ENCODE data around the gene SPATA46.

Gene SPATA46

DNA sequence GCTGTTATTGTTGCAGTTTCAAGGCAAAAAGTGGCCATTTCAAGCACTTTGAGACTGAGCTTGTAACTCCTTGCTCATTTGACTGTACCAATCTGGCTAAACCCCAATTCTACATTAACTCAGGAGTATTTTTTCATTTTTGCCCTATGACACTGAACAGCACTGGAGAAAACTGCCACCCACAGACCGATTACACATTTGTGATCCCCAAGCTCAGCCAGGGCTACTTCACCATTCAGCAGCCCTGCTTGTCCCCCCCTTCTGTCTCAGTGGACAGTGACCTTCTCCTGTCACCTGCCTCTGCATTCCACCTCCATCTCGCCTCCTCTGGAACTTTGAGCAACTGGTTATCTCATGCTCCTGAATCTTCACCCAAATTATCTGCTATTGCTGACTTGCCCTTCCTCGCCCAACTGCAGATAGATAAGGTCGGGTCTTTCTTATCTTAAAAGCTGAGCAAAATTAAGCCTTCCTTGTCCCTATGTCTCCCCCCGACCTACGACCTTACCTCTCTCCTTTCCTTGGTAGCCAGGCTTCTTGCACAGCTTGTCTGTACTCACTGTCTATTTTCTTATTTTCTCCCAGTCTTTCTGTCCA, 25.3 kb downstream of the SPATA46 start:
- DNase-seq: no peak

DNA sequence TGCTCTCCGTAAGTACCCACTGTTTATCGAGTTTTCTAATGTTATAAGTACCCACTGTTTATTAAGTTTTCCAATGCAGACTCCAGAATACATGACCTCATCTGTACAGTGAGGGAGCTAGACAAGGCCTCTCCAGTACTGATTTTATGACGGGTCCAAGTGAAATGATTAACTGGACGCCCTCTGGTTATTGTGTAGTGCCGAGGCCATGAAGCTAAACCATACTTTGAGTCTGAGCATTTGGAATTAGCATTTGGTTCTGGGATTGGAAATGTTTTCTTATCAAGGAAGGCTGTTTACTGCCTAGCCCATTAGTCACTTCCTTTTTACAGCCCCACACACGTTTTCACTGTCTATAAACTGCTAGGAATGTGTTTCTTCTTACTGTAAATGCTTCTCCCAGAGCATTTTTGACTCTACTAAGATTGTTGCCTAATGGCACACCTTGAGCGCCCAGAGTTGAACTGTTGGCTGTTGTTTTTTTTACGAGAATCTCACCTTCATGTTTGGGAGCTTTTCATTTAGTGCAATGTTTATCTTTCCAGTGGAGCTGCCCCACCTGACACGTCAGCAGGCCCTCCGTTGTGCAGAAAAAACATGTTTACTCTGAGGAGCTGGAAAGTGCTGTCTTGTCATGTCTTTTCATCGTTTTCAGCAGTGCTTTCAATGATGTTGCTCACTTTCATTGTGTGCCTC, 26.9 kb downstream of the SPATA46 start:
- no peak for DNase-seq

DNA sequence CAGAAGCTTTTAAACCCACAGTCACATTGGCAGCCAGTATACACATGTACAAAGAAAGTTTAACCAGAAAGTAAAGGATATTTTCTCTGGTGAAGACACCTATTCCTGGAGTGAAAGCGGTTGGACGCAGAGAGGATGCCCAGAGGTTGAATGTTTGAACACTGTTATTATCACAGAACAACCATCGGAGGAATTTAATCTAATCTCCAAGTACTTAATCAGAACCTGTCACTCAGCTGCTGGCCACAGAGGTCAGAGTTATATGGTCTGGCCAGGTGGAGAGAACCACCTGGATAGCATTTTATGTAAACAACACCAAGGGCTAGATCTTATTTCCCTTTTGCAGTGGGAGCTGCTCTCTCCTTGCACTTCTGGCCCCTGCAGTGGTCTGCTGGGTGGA, 29.4 kb downstream of the SPATA46 start:
- no peak for DNase-seq

DNA sequence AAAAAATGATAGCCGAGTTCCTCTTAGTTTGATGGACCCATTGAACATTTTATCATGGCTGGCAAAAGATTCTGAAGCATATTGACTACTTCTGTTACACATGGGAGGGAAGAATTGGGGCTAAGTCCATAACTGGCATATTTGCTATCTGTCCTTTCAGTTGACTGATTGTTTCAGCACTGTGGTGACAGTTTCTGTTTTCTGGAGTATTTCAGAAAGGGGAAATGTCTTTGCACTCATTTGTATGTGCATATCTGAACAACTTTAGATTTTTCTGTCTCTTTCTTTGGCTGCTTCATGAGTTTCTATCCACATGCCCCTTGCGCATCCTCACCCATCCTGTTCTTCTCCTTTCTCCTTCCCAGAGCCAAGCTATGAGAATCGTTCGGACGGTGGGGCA, 33.2 kb downstream of the SPATA46 start:
- DNase-seq: no peak

DNA sequence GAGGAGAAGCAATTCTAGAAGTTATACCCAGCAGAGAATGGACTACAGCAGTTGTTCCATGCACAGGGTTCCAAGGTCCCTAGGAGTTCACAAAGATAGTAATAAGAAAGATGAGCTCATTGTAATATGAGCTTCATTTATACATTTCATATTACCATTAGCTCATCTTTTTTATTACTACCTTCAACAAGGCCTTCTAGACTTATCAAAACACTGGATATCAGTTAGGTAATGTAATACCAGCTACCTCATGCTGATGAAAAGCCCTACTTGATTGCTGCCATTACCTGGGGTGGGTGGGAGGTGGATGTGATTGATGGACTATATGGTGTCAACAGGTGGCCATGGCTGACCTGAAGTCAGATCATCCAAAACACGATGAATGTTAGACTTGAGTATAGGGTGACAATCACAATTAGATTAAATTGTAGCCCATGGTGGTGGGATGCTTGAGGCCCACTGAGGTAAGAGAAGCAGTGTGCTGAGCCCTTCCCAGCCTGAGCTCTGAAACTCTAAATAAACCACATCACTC, 34.1 kb downstream of the SPATA46 start:
- no peak for DNase-seq

DNA sequence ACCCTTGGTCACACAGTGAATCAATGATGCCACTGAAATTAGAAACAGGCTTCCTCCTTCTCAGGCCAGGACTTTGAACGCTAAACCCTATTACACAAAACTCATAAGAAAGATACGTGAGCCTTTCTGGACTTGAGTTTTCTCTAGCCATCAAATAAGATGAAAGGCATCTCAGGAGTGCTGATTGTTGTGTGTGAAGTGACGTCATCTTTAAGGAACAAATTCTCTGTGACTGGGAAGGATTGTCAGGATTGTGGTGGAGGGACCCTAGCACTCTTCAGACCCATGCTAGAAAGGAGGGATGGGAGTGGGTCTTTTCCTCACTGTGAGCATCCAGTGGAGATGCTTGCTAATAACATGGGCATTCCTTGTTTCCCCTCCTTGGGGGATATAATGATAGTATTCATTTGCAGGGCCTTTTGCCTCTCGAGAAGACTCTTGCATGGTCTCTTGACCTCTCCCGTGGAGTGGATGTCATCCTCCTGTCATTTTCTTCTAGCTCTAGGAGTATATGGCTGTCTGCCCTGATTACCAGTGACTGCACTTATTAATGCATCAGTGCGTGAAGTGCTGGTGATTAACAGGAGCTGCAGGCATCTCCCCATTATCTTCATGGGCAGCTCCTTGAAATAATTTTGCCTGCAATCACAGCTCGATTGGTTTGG, 39.9 kb downstream of the SPATA46 start:
- no peak for DNase-seq

DNA sequence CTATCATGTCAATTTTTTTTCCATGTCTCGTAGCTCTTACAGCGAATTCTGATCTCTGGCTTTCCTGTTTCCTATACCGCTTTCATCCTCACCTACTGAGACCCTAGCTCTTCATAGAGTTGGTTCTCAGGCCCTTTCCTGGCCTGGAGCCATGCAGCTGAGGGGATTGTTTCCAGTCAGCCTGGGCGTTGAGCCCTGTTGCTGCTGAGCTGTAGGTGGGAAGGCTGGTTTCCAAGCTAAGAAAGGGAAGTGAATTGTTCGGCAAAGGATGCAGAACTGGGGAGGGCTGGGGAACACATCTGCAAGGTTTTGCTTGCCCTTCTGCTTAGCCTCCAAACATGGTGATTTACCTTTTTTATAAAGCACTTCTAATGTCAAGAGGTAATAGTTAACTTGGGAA, 41.5 kb downstream of the SPATA46 start:
- no peak for DNase-seq

DNA sequence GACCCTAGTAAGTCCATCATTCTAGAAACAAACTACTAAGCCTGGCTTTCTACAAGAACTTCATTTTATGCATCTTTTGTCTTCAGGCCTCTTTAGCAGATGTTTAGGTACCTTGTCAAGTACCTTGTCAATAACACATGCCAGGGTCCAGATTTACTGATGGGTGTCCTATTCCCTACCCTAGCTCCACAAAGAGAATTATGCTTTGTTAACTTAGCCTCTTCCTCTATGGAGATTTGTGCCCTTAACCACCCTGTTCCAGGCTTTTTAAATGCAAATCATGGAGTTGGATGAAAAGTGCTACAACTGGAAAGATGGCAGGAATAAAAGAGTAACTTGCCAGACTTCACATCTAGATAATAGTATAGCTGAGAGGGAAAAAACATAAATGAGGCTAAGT, 42.7 kb downstream of the SPATA46 start:
- no peak for DNase-seq

DNA sequence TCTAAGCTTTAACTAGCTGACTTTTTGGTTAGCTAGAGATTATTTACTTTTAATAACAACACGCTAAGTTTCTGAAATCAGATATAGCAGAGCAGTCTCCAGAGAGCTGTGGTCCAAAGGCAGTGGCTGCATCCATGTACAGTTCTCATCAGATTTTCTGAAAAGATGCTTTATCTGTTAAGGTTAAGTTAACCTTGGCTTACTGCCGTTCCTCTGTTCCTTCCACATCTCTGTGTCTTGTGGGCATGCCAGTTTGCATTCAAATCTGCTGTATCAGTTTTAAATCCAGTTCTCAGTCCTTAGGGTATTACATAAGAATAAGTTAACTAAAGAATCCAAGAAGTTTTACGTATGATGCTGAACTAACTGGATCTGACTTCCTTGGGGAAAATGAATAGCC, 46.8 kb downstream of the SPATA46 start:
- no peak for DNase-seq

DNA sequence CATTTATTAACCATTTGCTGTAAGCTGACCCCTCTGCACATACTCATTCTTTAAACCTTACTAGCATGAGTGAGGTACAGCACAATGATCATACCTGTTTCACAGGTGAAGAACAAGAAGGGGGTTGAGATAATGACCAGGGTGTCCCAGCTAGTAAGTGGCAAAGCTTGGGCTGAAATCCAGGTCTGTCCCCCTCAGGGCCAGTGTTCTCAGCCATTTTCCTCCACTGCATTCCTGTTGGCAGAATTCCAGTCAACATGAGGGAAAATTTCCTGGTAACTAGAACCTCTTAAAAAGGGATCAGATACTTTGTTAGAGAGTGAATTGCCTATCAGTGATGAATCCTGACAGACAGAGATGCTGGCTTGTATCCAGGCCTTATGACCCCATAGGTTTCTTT, 48.1 kb downstream of the SPATA46 start:
- no peak for DNase-seq

DNA sequence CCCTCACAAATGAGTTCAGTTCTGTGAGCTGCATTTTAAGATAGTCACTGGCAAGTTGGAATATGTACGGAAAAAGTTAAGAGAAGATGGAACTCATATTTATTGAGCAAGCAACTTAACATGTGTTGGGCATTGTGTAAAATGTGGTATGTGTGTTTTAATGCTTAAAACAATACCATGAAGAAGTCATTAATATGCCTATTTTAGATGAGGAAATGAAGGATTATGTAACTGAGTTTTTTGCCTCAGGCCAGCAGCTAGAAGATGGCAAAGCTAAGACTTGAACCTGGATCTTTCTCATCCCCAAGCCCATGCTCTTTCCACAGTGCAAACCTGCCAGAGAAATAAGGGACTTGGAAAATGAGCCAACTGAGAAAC, 48.9 kb downstream of the SPATA46 start:
- DNase-seq: no peak

DNA sequence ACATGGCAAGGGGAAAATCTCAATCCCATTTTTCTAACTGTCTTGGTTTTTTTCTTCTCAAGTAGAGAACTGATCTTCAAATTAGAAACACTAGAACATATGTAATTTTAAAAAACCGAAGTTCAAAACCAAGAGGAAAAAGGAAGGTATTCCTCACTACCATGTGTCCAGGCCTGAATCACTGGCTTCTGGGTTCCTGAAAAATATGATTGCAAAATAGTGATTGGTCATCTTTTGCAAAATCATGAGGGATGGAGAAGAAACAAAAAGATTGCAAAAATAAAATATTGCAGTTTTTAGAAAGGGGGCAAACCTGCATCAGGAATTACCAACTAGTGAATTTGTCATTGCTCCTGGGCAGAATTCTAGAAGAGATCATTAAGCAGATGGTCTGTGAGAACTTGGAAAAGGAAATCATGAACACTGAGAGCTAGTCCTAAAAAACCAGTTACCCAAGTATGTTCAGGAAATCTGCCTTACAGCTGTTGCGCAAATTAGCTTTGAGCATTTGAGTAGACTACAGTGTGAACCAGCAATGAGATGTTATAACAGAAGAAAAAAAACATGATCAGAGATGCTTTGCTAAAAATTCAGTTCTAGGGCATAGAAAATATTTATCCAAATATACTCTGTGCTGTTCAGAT, 49.4 kb downstream of the SPATA46 start:
- DNase-seq: no peak

DNA sequence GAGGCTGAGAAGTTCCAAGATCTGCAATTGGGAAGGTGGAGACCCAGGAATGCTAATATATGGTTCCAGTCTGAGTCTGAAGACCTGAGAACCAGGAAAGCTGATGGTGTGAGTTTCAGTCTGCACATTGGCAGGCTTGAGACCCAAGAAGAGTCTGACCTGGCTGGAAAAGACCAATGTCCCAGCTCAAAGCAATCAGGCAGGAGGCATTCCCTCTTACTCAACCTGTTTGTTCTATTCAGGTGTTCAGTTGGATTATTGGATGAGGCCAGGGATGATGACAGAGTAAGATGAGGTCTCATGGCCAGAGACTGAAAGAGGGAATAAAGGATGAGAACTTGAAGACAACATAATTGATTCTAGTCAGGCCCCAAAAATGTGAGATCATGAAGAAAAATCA, 50.1 kb downstream of the SPATA46 start:
- no peak for DNase-seq

DNA sequence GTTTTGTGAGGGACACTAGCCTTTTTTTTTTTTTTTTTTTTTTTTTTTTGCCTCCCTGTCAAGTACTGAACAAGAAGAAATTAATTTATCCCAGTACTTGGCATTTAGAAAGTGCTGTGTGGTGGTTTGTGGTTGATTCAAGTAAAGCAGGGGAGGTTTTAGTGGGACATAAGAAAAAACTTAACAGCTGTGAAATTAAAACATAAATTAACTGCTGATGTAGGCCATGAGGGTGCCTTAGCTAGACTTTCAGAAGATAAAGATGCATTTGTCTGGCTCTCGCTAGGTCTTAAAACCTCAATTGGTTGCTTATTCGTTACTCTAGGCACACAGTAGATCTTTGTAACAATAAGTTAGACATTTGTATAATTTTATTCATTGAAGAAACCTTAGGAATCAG, 52.3 kb downstream of the SPATA46 start:
- no peak for DNase-seq

All from CD4-positive, alpha-beta T cell treated with Interleukin-17A for 4 hours (primary cell).